Stimulated activated CD4-positive, alpha-beta T cell treated with anti-CD3 and anti-CD28 coated beads, Interleukin-2, amount 100 ng/mL, for 48 hours (primary cell): ENCODE data around the gene RETREG3.
"Not testable (repeated sequence)": the region's sequence is repeated elsewhere in the genome, so short reads cannot be mapped to it uniquely, and the experiment has no call there.

ENCODE experiments used
- DNase-seq, 2 donors: peaks; one replicate each; pipeline ENCODE4 v3.0.0-alpha.2; 2020

RETREG3 gene

GRCh38 chr17:42548993-42549755 is 60.0 kb downstream of the RETREG3 start:
- DNase-seq, result no peak

GRCh38 chr17:42548070-42548837 is 60.9 kb downstream of the RETREG3 start:
- peak; percentile 67 to 76 for DNase-seq

GRCh38 chr17:42547698-42548069 is 61.5 kb downstream of the RETREG3 start:
- DNase-seq, result no peak

GRCh38 chr17:42547001-42547461 is 62.1 kb downstream of the RETREG3 start:
- no peak for DNase-seq

- not testable (repeated sequence) for DNase-seq
Observed at GRCh38 chr17:42545755-42546505, 63.2 kb downstream of the RETREG3 start.

GRCh38 chr17:42544874-42545283 is 64.3 kb downstream of the RETREG3 start:
- no peak for DNase-seq

GRCh38 chr17:42543190-42544079 is 65.7 kb downstream of the RETREG3 start:
- no peak for DNase-seq

- DNase-seq, result no peak
Observed at GRCh38 chr17:42541041-42541833, 67.9 kb downstream of the RETREG3 start.

GRCh38 chr17:42540558-42540957 is 68.6 kb downstream of the RETREG3 start:
- DNase-seq, result not testable (repeated sequence)

GRCh38 chr17:42538482-42538881 is 70.7 kb downstream of the RETREG3 start:
- DNase-seq, result no peak

- DNase-seq, result no peak
Observed at GRCh38 chr17:42537826-42538451, 71.2 kb downstream of the RETREG3 start.

GRCh38 chr17:42537156-42537805 is 71.9 kb downstream of the RETREG3 start:
- no peak for DNase-seq

- DNase-seq, result peak; percentile 67 to 70
Observed at GRCh38 chr17:42536372-42537155, 72.6 kb downstream of the RETREG3 start.

- DNase-seq, result peak; percentile 82
Observed at GRCh38 chr17:42536048-42536371, 73.2 kb downstream of the RETREG3 start, which contains the start of gene NAGLU. Gene NAGLU, plus strand, starts transcription at chr17:42536241. Its CDS starts 32 bp downstream, at chr17:42536273.

GRCh38 chr17:42535155-42536047 is 73.8 kb downstream of the RETREG3 start:
- DNase-seq, result no peak

- peak; percentile 27 to 44 for DNase-seq
Observed at GRCh38 chr17:42531455-42532354, 77.5 kb downstream of the RETREG3 start.

- no peak for DNase-seq
Observed at GRCh38 chr17:42530952-42531454, 78.2 kb downstream of the RETREG3 start.
